K562 (cell line): Measurements from ENCODE around the gene TRA2B. TPM values are rescaled to one million over a fixed set of nuclear protein-coding genes. Genes with fewer than 3 reads are reported as not detected.

Experiments used
- CEBPB ChIP-seq: fragments of 450-650 bp; IDR thresholded peaks from 2 replicates; pipeline ENCODE4 v1.6.1; 2016; ENCODE audit warnings: missing genetic modification characterization, missing compliant biosample characterization
- CHD1 ChIP-seq: fragments of 200-600 bp; sonication (generic); IDR thresholded peaks from one replicate; pipeline ENCODE4 v1.6.1; 2012; ENCODE audit warnings: mild to moderate bottlenecking, moderate library complexity, low read length, inconsistent platforms
- ERF ChIP-seq: fragments of 450-650 bp; formaldehyde crosslinking; IDR thresholded peaks from 2 replicates; pipeline ENCODE4 v1.4.0; 2020; ENCODE audit warnings: mild to moderate bottlenecking, mixed read lengths
- FOXK2 ChIP-seq, 2 experiments: fragments of 450-650 bp; IDR thresholded peaks in 1 of 2; conservative IDR thresholded peaks in 1 of 2; 2 replicates each; pipeline ENCODE4 v1.6.1; 2016; ENCODE audit warnings: low read depth in 2 of 2, mild to moderate bottlenecking in 1 of 2
- HNRNPL ChIP-seq: fragments of 200-400 bp; formaldehyde crosslinking; IDR thresholded peaks from 2 replicates; pipeline ENCODE4 v1.6.1; 2017; ENCODE audit warnings: low read depth, mild to moderate bottlenecking, low read length
- IRF2 ChIP-seq: sonication (generic); formaldehyde crosslinking; IDR thresholded peaks from 2 replicates; pipeline ENCODE4 v1.8.1; 2022; ENCODE audit warnings: mild to moderate bottlenecking, missing genetic modification reagents
- POLR2G ChIP-seq: fragments of 200-400 bp; formaldehyde crosslinking; IDR thresholded peaks from 2 replicates; pipeline ENCODE4 v1.6.1; 2017; ENCODE audit warnings: low read depth, mild to moderate bottlenecking, antibody characterized with exemption, low read length, moderate library complexity
- RBFOX2 ChIP-seq: fragments of 200-400 bp; formaldehyde crosslinking; IDR thresholded peaks from 2 replicates; pipeline ENCODE4 v1.6.1; 2017; ENCODE audit warnings: low read depth, mild to moderate bottlenecking, low read length, moderate library complexity
- SMAD1 ChIP-seq: fragments of 150-350 bp; IDR thresholded peaks from 2 replicates; pipeline ENCODE4 v1.6.1; 2014; ENCODE audit warnings: low read length, low read depth; ENCODE audit not compliant: partially characterized antibody
- SMAD4 ChIP-seq: fragments of 250-450 bp; sonication (Bioruptor Pico); conservative IDR thresholded peaks from 2 replicates; pipeline ENCODE4 v1.8.0; 2021; ENCODE audit warnings: inconsistent platforms, mild to moderate bottlenecking, moderate library complexity
- ZNF316 ChIP-seq: fragments of 450-650 bp; IDR thresholded peaks from 2 replicates; pipeline ENCODE4 v1.6.1; 2016
- polyA plus RNA-seq, 8 experiments: library from polyadenylated mRNA; depleted of rRNA in 4 of 8; stranded (reverse) in 5 of 8; unstranded in 3 of 8; fragments of >200 nt; fragmentation: Nextera tagmentation in 2 of 8; fragmentation: Illumina TruSeq in 1 of 8; extraction: Ambion mirVana in 2 of 8; extraction: Trizol in 1 of 8; gene quantifications; 2 replicates each; pipeline versions ENCODE4 v1.2.1 to v1.2.3, GENCODE V29; 2011 to 2014; ENCODE audit warnings: inconsistent platforms in 1 of 8, missing spikeins in 1 of 8
- total RNA-seq, 7 experiments: library from RNA; depleted of rRNA in 6 of 7; stranded (reverse); fragments of >200 nt in 6 of 7; fragmentation: Illumina TruSeq in 2 of 7; extraction: Trizol in 2 of 7; gene quantifications; 2 replicates each; pipeline versions ENCODE4 v1.2.1 to v1.2.3, GENCODE V29; 2011 to 2021; ENCODE audit warnings: low replicate concordance in 1 of 7
- TF ChIP-seq, protein P1 (sequence below): fragments of 450-650 bp; formaldehyde crosslinking; IDR thresholded peaks from 2 replicates; pipeline ENCODE4 v1.4.0; 2020; ENCODE audit warnings: mild to moderate bottlenecking, mixed read lengths
- TF ChIP-seq, protein P2 (sequence below): fragments of 250-450 bp; sonication (Bioruptor Pico); IDR thresholded peaks from 2 replicates; pipeline ENCODE4 v1.5.1; 2021; ENCODE audit warnings: mild to moderate bottlenecking
- TF ChIP-seq, protein P3 (sequence below): fragments of 250-450 bp; sonication (Bioruptor Pico); IDR thresholded peaks from 2 replicates; pipeline ENCODE4 v1.5.0; 2021; ENCODE audit warnings: mild to moderate bottlenecking, moderate library complexity
- TF ChIP-seq, protein P4 (sequence below): fragments of 450-650 bp; IDR thresholded peaks from 2 replicates; pipeline ENCODE4 v1.6.1; 2016

Gene TRA2B
- total and polyA plus RNA-seq, 9 of the 15 experiments (the other 6 are each of a cell fraction or from before 2014, with no cell fraction given) = 105 to 411 (median 278) TPM

DNA sequence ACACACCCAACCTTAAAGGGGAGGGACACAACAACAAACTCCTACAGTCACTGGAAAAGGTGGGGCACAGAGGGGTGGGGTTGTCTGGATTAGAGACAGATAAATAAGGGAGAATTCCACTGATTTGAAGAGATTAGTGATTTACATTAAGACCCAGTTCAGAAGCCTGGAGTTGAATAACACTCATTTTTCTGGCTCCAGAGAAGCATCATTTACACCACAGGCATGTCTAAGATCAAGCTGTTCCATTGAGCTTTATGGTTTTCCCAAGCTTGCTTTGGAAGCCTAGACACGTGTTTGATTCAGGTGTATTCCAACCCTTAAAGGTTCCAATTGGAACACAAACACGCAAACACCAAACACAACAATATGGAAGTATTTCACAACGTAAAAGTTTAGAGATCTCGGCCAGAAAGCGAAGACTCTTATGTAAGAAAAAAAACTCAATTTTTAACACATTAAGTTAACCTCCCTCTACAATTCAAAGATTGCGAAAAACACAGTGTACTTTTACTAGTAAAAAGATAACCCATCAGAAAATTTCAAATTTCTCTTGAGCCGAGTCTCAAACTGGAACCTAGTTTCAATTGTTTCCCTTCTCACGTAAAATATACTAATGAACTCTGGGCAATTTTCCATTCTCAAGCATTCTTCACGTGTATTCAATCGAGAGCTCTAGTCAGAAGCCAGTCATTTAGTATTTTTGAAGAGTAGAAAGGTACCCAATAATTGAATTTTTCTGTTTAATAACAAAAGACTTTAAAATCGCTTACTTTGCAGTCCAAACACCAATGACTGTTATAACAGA, 2.1 kb downstream of the TRA2B start (continued):
- TF ChIP-seq, protein P1, sequence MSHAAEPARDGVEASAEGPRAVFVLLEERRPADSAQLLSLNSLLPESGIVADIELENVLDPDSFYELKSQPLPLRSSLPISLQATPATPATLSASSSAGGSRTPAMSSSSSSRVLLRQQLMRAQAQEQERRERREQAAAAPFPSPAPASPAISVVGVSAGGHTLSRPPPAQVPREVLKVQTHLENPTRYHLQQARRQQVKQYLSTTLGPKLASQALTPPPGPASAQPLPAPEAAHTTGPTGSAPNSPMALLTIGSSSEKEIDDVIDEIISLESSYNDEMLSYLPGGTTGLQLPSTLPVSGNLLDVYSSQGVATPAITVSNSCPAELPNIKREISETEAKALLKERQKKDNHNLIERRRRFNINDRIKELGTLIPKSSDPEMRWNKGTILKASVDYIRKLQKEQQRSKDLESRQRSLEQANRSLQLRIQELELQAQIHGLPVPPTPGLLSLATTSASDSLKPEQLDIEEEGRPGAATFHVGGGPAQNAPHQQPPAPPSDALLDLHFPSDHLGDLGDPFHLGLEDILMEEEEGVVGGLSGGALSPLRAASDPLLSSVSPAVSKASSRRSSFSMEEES = no peak
- TF ChIP-seq POLR2G (peak; percentile 45), CHD1 (peak; percentile 38), RBFOX2 (peak; percentile 64), HNRNPL (peak; percentile 48; the same call in 1 of the 2 replicates), SMAD1 (peak; percentile 36), CEBPB (peak; percentile 55; the same call in 1 of the 2 replicates), FOXK2 (conservative IDR thresholded peaks at IDR 0.05 in 1 of 2, IDR thresholded peaks at IDR 0.05 in 1 of 2; ENCODE audit: low read depth in 2 of 2) (no peak), ERF (CRISPR knock-in tag) (no peak), SMAD4 (CRISPR knock-in tag) (no peak), ZNF316 (peak; percentile 14; the same call in 1 of the 2 replicates), IRF2 (CRISPR knock-in tag) (no peak)
- TF ChIP-seq, protein P2, sequence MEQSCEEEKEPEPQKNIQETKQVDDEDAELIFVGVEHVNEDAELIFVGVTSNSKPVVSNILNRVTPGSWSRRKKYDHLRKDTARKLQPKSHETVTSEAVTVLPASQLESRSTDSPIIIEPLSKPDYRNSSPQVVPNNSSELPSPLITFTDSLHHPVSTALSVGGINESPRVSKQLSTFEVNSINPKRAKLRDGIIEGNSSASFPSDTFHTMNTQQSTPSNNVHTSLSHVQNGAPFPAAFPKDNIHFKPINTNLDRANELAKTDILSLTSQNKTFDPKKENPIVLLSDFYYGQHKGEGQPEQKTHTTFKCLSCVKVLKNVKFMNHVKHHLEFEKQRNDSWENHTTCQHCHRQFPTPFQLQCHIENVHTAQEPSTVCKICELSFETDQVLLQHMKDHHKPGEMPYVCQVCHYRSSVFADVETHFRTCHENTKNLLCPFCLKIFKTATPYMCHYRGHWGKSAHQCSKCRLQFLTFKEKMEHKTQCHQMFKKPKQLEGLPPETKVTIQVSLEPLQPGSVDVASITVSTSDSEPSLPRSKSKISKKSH = no peak
- TF ChIP-seq, protein P3, sequence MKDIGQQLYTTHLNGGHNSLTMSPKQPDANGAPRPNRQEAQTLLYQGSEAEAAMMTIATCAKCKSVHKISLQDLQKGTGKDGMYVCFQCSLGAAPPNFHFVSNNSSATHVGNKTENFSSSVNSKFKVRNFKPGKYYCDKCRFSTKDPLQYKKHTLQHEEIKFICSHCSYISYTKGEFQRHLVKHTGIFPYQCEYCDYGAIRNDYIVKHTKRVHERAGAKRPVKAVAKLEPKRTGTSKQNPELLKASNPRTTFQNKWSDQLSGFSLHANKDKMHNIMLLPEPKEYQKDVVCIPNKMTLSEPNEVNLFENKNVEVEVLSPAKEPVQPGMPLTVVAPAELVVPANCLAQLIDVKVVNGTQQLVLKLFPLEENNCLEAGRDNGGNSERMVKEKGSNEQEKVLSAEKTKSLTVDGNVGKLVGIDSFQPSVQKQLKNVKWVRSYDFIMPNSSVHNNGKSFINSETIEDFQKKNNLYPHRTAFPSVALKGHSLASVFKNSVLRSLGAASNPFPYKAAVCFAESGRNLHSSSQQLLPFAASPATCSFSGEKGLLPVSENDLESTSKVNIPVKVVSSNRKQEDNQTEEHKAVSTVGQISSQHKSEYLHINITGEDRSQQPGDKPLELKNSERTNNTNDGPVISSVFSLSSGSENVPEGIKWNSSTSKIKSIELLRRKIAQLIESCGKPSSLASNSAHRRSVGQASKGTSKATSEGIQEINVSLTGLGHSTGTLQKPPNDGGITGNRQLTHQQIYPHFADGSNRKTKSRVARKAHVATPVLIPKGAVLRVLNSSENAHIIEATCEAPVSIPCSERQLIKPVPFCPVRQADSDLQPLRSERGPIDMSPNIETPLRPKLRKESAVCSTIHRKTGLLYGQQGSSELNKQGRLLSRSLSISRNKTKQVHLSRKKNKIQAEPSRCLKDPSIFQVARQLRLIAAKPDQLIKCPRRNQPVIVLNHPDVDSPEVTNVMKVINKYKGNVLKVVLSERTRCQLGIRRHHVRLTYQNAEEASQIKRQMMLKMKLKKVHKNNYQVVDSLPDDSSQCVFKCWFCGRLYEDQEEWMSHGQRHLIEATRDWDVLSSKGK (CRISPR knock-in tag) = no peak
- TF ChIP-seq, protein P4, sequence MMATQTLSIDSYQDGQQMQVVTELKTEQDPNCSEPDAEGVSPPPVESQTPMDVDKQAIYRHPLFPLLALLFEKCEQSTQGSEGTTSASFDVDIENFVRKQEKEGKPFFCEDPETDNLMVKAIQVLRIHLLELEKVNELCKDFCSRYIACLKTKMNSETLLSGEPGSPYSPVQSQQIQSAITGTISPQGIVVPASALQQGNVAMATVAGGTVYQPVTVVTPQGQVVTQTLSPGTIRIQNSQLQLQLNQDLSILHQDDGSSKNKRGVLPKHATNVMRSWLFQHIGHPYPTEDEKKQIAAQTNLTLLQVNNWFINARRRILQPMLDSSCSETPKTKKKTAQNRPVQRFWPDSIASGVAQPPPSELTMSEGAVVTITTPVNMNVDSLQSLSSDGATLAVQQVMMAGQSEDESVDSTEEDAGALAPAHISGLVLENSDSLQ = no peak
